HAP-1 (cell line): ENCODE results near the gene PTPRT.
"Not testable (repeated sequence)": the region's sequence is repeated elsewhere in the genome, so short reads cannot be mapped to it uniquely, and the experiment has no call there.

ENCODE experiments used
- DNase-seq, 2 experiments: peaks; one replicate each; pipeline ENCODE4 v3.0.0-alpha.2; 2016 to 2020; ENCODE audit warnings: low spot score in 2 of 2
- H3K27me3 ChIP-seq: fragments of 250-450 bp; sonication (Bioruptor Pico); 2 replicates; pipeline ENCODE4 v1.5.1; 2020; ENCODE audit warnings: low read depth, mild to moderate bottlenecking, moderate library complexity
- H3K36me3 ChIP-seq: fragments of 250-450 bp; sonication (Bioruptor Pico); replicated peaks from 2 replicates; pipeline ENCODE4 v1.5.1; 2020; ENCODE audit warnings: mild to moderate bottlenecking
- H3K4me1 ChIP-seq: fragments of 250-450 bp; sonication (Bioruptor Pico); 2 replicates; pipeline ENCODE4 v1.5.1; 2020; ENCODE audit warnings: mild to moderate bottlenecking
- H3K4me3 ChIP-seq: fragments of 250-450 bp; sonication (Bioruptor Pico); 2 replicates; pipeline ENCODE4 v1.5.1; 2020; ENCODE audit warnings: mild to moderate bottlenecking, moderate library complexity
- H3K9me3 ChIP-seq: fragments of 250-450 bp; sonication (Bioruptor Pico); 2 replicates; pipeline ENCODE4 v1.5.1; 2020; ENCODE audit warnings: mild to moderate bottlenecking, moderate library complexity
- in situ Hi-C: fragments of 300-500 bp; cut with MboI; formaldehyde crosslinking; loops from 3 replicates; pipeline ENCODE4 v1.14.3; 2020; ENCODE audit warnings: low sequenced_read_pairs, inconsistent platforms, mixed read lengths

PTPRT gene

DNA sequence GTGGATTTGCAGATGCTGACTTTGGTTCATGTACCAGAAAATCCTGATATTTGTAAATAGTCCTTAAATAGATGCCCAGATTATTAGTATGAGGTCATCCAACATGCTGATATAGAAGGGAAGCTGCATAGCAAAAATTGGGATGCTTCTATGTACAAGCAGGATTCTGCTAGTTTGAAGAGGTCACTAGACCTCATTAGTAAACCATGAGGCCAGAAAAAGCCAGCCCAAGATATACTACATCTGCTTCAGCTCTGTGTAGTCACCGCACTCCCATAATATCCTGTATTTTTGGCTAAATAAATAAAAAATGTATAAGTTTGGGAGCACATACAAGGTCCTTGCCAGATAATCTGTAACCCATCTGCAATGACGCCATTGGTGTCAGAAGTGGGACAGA, 13.0 kb downstream of the PTPRT start:
- no peak for DNase-seq
- in situ Hi-C loops = loop anchor here (25.0 kb wide), 2 partner anchors 1214 to 1439 kb away; no protein-coding TSS in a partner anchor
- H3K4me3 ChIP-seq = no peak overlapping the region
- H3K4me1 ChIP-seq = no peaks in the 10 kb centered on the region
- H3K9me3 ChIP-seq = no peaks in the 10 kb centered on the region
- no peaks in the 10 kb centered on the region for H3K36me3 ChIP-seq
- no peaks in the 10 kb centered on the region for H3K27me3 ChIP-seq

DNA sequence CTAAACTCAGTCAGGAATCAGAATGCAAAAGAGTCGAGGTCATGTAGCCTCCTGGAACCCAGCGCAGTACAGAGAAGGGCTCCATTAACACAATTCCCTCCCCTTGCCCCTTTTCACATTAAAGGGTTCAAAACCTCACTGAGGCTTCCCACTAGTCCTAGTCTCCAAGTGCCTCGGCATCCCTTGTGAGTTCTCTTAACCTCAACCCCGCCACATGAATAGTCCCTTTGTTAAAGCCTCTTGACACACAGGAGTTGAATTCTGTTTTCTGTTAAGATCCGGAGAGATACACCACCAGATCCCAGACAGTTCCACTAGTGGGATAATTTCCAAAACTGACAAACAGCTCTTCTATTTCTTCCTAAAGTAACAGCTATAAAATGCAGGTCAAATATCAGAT, 17.8 kb downstream of the PTPRT start:
- Histone ChIP-seq H3K9me3 (no peaks in the 10 kb centered on the region), H3K27me3 (no peaks in the 10 kb centered on the region), H3K4me3 (no peak overlapping the region), H3K4me1 (no peaks in the 10 kb centered on the region), H3K36me3 (no peaks in the 10 kb centered on the region)
- in situ Hi-C loops = no loop called here
- no peak for DNase-seq

DNA sequence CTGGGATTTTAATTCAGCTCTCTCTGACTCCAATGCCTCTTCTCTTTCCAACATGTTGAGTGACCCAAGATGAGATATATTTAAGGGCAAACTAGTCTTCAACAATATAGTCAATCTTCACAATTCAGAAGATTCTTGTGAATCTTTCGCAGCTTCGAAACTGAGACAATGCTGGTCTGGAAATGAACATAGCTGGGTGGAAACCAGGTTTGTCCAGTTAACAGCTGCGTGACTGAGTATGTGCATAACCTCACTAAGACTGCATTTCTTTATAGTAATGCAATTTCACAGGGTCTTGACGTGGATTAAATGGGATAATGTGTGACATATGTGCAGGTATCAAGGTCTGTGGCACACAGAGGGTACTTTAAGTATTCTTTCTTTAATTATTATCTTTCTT, 18.9 kb downstream of the PTPRT start:
- Histone ChIP-seq H3K9me3 (no peaks in the 10 kb centered on the region), H3K4me3 (no peak overlapping the region), H3K27me3 (no peaks in the 10 kb centered on the region), H3K4me1 (no peaks in the 10 kb centered on the region), H3K36me3 (no peaks in the 10 kb centered on the region)
- DNase-seq = no peak
- in situ Hi-C loops = no loop called here

DNA sequence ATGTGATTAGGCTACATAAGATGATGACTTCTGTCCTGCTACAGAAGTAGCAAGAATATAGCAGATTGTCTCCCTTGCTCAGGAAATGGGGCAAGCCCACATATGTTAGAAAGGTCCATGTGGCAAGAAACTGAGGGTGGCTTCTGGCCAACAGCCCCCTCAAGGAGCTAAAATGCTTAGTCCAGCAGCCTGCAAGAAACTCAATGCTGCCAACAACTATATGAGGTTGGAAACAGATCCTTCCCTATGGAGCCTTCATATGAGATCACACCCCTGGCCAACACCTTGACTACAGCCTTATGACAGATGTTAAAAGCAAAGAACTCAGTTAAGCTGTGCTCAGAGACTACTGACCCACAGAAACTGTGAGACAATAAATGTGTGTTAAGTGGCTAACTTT, 22.1 kb downstream of the PTPRT start:
- no peaks in the 10 kb centered on the region for H3K4me1 ChIP-seq
- H3K9me3 ChIP-seq = no peaks in the 10 kb centered on the region
- H3K36me3 ChIP-seq = no peaks in the 10 kb centered on the region
- DNase-seq = no peak
- in situ Hi-C loops = no loop called here
- no peak overlapping the region for H3K4me3 ChIP-seq
- H3K27me3 ChIP-seq = no peaks in the 10 kb centered on the region

DNA sequence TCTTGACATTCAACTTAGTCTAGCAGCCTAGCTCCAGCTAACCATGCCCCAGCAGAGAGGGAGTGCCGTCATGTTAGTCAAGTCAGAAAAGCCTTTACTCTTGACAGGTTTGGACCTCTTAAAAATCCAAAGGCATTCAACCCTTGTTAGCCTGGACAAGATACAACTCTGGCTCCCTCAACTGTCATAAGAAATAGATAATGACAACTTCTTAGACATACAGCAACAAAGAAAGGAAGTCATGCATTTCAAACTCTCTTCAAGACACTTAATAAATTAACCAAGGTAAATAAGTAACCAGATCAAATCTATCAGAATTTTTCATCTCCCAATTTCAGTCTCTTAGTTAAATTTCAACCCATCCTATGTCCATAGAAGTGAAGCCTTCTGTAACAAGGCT, 22.7 kb downstream of the PTPRT start:
- DNase-seq = no peak

DNA sequence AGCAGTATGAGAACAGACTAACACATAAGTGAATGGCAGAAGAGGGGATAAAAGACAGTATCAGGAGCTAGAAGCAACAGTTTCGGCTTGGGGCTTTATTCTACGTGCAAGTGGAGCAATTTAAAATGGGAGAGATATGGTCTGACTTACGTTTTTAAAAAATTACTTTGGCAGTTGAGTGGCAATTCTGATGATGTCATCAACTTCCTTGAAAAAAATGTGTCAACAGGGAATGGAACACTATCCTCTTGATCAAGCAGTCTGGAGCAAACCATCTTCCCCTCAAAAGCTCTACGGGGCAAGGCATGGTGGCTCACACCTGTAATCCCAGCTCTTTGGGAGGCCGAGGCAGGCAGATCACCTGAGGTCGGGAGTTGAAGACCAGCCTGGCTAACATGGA, 24.1 kb downstream of the PTPRT start:
- Histone ChIP-seq H3K9me3 (no peaks in the 10 kb centered on the region), H3K27me3 (no peaks in the 10 kb centered on the region), H3K4me1 (no peaks in the 10 kb centered on the region), H3K36me3 (no peaks in the 10 kb centered on the region), H3K4me3 (no peak overlapping the region)
- no peak for DNase-seq
- in situ Hi-C loops = no loop called here

More for the DNA sequence above, 22.7 kb downstream of the PTPRT start:
- in situ Hi-C loops = no loop called here
- no peaks in the 10 kb centered on the region for H3K36me3 ChIP-seq
- H3K27me3 ChIP-seq = no peaks in the 10 kb centered on the region
- no peaks in the 10 kb centered on the region for H3K4me1 ChIP-seq
- H3K4me3 ChIP-seq = no peak overlapping the region
- no peaks in the 10 kb centered on the region for H3K9me3 ChIP-seq

DNA sequence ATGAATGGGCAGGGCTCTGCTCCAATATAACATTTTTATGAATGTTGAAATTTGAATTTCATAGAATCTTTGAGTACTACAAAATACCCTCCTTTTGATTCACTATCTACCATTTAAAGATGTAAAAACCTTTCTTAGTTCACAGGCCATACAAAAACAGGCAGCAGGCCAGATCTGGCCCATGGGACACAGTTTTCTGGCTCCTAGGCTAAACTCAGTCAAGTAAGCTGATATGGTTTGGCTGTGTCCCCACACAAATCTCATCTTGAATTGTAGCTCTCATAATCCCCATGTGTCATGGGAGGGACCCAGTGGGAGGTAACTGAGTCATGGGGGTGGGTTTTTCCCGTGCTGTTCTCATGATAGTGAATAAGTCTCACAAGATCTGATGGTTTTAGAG, 25.0 kb downstream of the PTPRT start:
- H3K27me3 ChIP-seq, H3K36me3 ChIP-seq, DNase-seq, in situ Hi-C loops, H3K4me3 ChIP-seq, H3K4me1 ChIP-seq, H3K9me3 ChIP-seq: not testable (repeated sequence)

DNA sequence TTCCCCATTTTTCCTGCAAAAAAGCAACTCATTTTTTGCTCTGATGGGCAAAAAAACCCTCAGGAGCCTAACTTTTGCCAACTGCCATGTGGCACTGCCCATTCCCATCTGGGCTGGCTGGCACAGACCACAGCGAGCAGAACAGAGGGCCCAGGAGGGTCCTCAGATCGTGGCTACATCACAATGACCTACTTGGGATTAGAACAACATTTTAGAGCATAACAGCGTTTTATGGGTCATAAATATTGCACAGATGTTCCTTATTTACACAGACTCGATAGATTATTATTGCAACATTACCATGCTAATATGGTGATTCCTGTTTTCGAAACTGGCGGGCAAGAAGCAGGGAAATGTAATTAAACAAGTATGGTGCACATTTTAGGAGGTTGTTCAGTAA, 28.0 kb downstream of the PTPRT start:
- Histone ChIP-seq H3K36me3 (no peaks in the 10 kb centered on the region), H3K4me1 (no peaks in the 10 kb centered on the region), H3K4me3 (no peak overlapping the region), H3K27me3 (no peaks in the 10 kb centered on the region), H3K9me3 (no peaks in the 10 kb centered on the region)
- DNase-seq = no peak
- in situ Hi-C loops = no loop called here

DNA sequence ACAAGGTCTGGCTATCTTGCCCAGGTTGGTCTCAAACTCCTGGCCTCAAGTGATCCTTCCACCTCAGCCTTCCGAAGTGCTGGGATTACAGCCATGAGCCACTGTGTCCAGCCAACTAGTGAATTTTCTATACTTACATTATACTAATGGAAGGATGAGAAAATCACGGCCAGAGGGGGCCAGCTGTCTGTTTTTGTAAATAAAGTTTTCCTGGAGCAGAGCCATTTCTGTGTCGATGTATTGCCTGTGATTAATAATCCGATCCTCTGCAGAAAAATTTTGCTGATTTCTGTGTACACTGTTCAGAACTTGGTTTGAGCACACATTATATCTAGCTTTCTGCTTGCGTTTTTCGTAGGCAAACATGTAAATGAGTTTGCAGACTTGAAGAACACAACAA, 28.8 kb downstream of the PTPRT start:
- DNase-seq = no peak
- in situ Hi-C loops = no loop called here
- Histone ChIP-seq H3K27me3 (no peaks in the 10 kb centered on the region), H3K9me3 (no peaks in the 10 kb centered on the region), H3K4me1 (no peaks in the 10 kb centered on the region), H3K4me3 (no peak overlapping the region), H3K36me3 (no peaks in the 10 kb centered on the region)

DNA sequence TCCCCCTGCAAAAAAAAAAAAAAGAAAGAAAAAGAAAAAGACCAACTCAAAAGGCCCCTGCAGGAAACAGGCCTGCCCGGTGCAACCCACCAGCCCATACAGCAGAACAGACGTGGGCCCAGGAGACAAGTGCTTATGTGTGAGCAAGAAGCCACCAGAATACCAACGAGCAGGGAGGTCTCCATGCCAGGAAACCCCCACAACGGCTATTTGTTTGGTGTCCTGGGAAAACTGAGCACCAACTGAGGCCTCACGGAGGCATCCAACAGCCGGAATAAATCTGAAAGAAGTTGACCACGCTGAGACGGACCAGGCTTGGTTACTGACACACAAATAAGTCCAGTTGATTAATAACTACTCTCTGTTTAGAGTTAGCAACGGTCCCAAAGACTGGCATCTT, 29.7 kb downstream of the PTPRT start:
- no peaks in the 10 kb centered on the region for H3K4me1 ChIP-seq
- H3K9me3 ChIP-seq = no peaks in the 10 kb centered on the region
- H3K4me3 ChIP-seq = no peak overlapping the region
- H3K27me3 ChIP-seq = no peaks in the 10 kb centered on the region
- no peaks in the 10 kb centered on the region for H3K36me3 ChIP-seq
- DNase-seq = no peak
- in situ Hi-C loops = no loop called here

DNA sequence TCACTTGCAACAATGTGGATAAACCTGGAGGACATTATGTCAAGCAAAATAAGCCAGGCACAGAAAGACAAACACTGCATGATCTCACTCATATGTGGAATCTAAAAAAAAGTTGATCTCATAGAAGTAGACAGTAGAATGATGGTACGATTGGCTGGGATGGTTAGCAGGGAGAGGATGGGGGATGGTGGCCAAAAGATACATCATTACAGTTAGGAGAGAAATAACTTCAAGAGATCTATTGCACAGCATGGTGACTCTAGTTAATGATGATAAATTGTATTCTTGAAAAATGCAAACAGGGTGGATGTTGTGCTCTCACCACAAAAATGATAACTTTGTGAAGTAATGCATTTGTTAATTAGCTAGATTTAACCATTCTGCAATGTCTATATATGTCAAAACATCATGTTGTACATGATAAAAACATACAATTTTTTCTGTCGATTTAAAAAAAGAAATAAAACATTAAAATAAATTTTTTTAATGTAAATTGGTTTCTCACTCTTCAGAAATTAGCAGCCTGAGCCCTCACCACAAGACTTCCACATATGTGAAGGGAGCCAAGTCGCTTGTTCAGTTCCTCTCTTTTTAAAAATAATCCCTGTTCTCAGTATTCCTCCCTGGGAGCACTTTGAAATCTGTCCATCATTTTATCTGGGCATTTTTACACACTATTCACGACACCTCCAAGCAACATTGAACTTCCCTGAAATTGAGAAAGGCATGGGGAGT, 34.2 kb downstream of the PTPRT start:
- in situ Hi-C loops = no loop called here
- H3K4me3 ChIP-seq = no peak overlapping the region
- DNase-seq = no peak
- no peaks in the 10 kb centered on the region for H3K27me3 ChIP-seq
- no peaks in the 10 kb centered on the region for H3K36me3 ChIP-seq
- no peaks in the 10 kb centered on the region; the same call in 1 of the 2 replicates for H3K9me3 ChIP-seq
- no peaks in the 10 kb centered on the region for H3K4me1 ChIP-seq

DNA sequence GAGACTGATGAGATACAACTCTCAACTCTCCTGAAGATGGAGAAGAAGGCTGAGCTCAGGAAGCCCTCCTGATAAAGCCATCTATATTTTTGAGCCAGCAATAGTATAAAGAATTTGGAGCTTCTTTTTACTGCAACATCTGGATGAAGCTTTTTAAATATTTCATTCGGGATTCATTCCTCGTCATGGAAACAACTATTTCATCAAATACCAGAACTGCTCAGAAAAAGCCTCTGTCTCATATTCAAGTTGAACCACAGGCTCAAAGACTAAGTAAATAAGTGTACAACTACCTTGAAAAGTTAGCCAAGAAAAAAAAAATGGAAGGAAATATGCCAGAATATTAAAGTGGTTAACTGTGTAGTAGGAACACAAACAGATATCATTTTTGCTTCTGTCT, 37.8 kb downstream of the PTPRT start:
- Histone ChIP-seq H3K27me3 (no peaks in the 10 kb centered on the region), H3K9me3 (no peaks in the 10 kb centered on the region; the same call in 1 of the 2 replicates), H3K4me1 (no peaks in the 10 kb centered on the region), H3K4me3 (no peak overlapping the region), H3K36me3 (no peaks in the 10 kb centered on the region)
- no peak for DNase-seq
- in situ Hi-C loops = no loop called here

DNA sequence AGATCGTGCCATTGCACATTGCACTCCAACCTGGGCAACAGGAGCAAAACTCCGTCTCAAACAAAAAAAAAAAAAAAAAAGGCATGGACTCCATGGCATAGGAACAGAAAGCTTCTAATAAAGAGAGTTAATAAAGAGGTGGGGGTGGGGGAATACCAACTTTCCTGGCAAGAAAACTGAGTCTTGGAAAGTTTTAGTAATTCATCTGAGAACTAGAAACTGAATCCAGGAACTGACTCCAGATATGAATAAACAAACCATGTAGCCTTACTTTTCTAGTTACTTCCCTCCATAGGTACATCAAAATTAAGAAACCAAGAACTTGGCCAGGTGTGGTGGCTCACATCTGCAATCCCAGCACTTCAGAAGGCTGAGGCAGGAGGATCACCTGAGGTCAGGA, 38.5 kb downstream of the PTPRT start:
- in situ Hi-C loops = no loop called here
- Histone ChIP-seq H3K9me3 (no peaks in the 10 kb centered on the region; the same call in 1 of the 2 replicates), H3K4me1 (no peaks in the 10 kb centered on the region), H3K36me3 (no peaks in the 10 kb centered on the region), H3K4me3 (no peak overlapping the region), H3K27me3 (no peaks in the 10 kb centered on the region)
- DNase-seq = no peak

DNA sequence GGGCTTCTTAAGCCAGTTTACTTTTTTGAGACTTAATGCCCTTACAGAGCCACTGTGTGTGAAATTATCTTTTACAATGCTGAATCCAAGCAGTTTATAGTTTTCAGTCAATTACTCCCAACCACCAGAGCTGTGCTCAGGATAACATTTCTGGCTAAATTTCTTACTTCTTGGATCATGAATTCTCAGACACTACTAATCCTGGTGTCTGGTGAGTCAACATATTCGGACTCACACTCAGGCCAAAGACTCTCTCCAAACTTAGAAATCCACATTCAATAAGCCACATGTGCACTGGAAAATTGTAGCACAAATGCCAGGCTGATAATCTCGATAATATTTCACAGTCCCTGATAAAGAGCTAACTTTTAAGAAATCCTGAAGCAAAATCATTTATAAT, 49.0 kb downstream of the PTPRT start:
- no peak for DNase-seq
- H3K4me3 ChIP-seq = no peak overlapping the region

More for the DNA sequence above, 49.0 kb downstream of the PTPRT start:
- Histone ChIP-seq H3K9me3 (no peaks in the 10 kb centered on the region), H3K4me1 (no peaks in the 10 kb centered on the region), H3K36me3 (no peaks in the 10 kb centered on the region), H3K27me3 (no peaks in the 10 kb centered on the region)
- in situ Hi-C loops = no loop called here
